GM18858 (cell line): Measurements from ENCODE around the gene RIPK3.
A peak's percentile ranks its signal among the peaks of the same experiment; 100 is the strongest.
"Not testable (repeated sequence)": the region's sequence is repeated elsewhere in the genome, so short reads cannot be mapped to it uniquely, and the experiment has no call there.

Experiments used
- ATAC-seq: cut with Tn5 transposase; IDR thresholded peaks from one replicate; pipeline ENCODE4 v1.9.1; 2021; ENCODE audit not compliant: unreplicated experiment

The RIPK3 gene

GRCh38 chr14:24348186-24348585, 8.4 kb upstream of the RIPK3 start:
- ATAC-seq = no peak

DNA sequence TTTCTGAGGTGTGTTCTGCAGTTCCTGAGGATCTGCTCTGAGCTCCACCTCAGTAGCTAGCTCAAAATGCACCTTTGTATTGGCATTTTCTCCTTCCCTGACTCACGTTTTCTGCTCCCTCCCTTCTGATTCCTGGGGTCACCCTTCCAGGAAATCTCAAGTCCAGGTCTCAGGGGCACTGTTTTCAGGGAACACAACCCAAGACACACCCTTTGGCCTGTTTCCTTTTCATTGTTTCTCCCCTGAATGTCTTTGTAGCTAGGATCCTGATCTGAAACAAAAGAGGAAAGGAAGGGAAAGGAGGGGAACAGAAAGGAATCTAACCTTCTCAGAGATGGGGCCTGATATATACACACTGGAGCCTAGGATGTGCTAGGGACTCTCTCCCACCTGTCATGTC, 7.3 kb upstream of the RIPK3 start:
- ATAC-seq = no peak

DNA sequence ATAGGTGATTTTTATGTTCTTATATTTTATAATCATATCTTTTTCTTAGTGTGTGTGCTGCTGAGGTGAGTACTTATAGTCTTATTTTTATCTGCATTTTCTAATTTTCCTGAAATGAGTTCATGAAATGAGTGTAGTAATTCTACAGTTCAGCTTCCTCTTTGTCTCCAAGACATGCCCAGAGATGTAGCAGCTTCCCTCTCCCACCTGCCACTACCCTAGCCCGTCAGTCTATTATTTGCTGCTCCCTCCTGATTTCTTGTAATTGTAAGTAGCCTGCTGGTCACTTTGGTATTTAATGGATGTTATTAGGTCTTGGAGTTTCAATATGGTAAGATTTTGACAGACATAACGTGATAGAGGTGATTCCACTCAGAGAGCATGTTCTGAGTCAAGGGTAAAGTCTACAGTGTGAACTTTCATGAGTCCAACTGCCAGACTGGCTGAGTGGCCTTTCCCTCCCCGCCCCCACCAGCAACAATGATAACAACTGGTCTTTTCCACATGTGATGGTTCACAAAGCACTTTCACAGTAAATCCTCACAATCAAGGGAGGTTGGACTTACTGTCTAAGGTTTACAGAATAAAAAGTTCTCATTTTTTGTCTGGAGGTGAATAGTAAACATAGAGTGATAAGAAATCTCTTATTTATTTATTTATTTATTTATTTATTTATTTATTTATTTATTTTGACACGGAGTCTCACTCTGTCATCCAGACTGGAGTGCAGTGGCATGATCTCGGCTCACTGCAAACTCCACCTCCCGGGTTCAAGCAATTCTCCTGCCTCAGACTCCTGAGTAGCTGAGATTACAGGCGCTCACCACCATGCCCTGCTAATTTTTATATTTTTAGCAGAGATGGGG, 4.2 kb upstream of the RIPK3 start:
- no peak for ATAC-seq

- no peak for ATAC-seq
Observed at GRCh38 chr14:24342889-24343288, 3.1 kb upstream of the RIPK3 start.

DNA sequence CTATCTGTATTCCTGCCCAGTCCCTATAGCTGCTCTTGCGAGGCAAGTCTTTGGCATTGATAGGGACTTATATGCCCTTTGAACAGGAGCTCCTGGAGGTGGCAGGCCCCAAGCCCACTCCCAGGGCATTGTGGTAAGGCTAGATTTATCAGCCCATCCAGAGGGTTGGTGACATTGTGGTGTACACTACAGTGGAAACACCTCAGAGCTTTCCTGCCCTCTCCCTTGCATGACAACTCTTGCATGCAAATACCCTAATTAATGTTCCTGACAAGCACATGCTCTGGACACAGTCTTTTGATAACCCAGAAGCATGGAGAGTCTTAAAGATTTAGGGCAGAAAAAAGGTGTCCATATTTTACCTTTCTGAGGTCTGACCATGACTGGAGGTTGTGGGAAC, 815 bp upstream of the RIPK3 start:
- no peak for ATAC-seq

- no peak for ATAC-seq
Observed at GRCh38 chr14:24338843-24339242, 948 bp downstream of the RIPK3 start.

DNA sequence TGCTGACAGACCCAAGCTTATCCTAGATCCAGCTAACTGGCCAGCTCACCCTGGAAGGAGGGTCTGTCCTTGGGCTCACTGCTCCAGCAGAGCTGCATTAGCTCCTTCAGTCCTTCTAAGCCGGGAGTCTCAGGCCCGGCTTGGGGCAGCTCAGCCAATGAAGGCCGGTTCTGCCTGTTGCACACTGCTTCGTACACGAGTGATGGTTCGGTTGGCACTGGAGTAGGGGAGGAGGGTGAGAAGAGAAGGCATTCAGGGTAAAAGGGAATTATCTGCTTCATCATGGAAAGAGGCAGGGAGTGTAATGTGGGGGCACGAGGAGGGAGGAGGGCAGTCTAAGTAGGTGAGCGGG, 2.0 kb downstream of the RIPK3 start:
- no peak for ATAC-seq

DNA sequence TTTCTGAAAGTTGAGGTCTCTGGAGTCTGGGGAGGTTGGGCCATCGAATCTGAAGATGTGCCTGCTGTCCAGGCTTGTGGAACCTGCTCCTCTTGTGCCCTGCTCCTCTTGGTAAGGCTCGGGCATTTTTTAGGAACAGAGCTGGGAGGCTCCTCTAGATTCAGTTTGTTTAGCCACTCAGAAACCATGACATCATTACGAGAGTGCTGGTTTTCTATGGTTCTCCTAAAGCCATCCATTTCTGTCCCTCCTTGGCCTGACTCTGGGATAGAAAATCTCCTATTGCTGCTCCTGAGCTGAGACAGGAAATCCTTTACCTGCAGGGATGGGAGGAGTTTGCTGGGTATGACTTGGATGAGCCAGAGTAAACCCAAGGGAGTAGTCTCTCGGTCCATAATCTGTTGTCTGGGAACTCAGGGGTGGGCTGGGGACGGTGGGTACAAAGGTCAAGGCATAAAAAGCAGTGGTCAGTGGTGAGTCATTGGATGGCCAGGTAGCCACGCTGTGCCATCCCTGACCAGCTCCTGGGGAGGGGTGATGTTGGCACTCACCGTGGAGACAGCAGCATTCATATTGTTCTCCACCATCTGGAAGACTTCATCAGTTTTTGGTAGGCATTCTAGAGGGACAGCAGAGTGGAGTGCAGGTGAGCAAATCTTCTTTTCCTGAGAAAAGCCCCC, 2.5 kb downstream of the RIPK3 start:
- ATAC-seq = no peak

- no peak for ATAC-seq
Observed at GRCh38 chr14:24335461-24336171, 4.2 kb downstream of the RIPK3 start.

DNA sequence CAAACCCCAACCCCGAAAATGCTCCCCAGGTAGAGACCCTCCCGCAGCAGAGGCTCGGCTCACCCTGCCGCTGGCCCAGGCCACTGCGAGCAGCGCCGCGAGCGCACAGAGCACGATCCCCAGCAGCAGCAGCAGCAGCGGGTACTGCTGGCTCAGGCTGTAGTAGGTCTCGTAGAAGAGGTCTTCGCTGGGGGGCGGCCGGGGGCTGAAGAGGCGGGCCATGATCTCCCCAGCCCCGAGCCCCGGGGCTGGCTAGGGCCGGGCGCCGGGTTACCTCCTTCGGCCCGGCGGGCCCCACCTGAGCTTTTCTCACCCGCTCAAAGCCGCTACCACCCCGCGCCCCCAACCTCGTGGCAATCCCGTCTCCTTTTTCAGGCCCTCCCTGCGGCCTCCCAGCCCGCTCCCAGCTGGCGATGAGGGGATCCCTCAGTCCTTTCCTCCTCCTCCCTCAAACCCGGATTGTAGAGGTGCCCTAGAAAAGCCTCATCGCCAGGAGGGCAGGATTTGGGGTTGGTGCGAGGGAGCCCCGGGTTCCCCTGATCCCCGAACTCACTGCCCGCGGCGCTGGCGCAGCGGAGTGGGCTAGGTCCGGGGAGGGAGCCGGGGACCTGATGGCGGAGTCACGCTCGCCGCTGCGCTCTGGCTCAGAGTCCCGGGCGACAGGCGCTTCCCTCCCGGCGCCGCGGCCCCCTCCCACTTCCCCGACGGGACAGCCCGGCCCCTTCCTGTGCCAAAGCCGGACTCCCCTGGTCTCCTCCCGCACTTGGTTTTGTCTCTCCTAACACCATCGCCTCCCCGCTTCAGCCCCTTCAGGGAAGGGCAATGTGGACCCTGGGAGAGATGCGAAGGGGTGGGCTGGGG, 5.1 kb downstream of the RIPK3 start, which contains the start of gene ADCY4:
Gene ADCY4, minus strand, starts transcription at position 641 of the 861 bp plus-strand sequence. Its CDS starts 419 bp downstream, at position 222.
- ATAC-seq = no peak

- ATAC-seq = peak; percentile 71
Observed at GRCh38 chr14:24332268-24332993, 7.4 kb downstream of the RIPK3 start.

DNA sequence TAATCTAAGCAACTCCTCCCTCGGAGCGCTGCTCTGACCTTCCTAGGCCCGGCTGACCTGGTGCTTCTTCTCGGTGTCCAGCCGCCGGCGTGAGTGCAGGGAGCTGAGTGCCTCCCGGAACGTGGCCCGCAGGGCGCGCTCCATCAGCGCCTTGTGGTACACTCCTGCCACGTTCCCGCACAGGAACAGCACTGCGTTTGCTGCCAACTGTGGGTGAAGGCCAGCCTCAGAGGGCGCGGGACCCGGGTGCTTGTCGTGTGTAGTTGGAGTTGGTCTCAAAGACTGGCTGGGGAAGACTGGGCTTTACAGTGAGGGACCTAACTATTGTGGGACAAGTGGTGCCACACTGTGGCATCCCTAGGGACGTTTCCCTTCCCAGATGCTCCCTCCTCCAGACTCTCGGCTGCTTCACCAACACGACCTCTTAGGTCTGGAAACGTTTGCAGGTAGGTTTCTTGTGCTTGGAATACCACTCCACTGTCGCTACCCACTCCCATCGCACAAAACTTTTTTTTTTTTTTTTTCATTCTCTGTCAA, 8.0 kb downstream of the RIPK3 start:
- ATAC-seq = no peak

DNA sequence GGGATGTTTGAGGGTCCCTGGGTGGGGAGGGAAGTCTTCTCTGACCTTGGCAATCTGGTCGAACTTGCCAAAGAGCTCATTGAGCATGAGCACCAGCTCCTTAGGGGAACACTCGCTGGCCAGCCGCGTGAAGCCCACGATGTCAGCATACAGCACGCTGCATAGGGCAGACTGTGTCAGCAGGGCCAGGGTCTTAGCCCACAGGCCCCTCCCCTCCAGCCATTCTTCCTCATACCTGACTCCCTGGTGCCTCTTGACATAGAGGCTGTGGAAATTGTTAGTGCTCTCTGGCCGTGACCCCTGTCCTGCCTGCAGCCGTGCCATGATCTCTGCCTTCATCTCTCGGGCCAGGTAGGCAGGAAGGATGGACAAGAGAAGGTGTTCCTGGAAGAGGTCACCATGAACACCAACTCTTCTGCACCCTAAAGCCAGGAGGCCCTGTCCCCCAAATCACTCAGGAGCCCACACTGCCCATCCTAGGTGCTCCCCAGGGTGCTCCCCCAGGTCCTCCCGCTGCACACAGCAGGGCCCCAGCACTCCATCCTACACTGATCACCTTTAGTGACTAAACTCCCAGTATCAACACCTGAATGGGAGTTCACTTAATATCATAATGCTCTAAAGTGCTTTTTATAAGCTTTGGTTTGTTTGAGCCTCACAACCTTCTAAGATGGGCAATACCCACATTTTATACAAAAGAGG, 8.7 kb downstream of the RIPK3 start:
- no peak for ATAC-seq

DNA sequence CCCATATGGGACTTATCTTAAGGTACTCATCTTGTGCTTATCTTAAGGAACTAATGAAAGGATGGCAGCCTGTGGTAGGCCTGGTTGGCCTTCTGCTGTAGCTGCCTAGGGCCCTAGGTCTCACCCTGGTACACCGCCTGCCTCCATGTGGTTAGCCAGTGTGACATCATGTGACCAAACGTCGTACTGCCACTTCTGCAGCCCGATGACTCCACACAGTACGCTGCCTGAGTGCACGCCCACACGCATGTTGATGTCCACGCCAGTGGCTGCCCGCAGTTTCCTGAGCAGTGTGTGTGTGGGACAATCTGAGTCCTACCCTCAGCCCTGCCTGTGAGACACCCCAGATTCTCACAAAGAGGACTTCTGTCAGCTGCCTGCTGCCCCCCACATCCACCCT, 10.1 kb downstream of the RIPK3 start:
- ATAC-seq = no peak

DNA sequence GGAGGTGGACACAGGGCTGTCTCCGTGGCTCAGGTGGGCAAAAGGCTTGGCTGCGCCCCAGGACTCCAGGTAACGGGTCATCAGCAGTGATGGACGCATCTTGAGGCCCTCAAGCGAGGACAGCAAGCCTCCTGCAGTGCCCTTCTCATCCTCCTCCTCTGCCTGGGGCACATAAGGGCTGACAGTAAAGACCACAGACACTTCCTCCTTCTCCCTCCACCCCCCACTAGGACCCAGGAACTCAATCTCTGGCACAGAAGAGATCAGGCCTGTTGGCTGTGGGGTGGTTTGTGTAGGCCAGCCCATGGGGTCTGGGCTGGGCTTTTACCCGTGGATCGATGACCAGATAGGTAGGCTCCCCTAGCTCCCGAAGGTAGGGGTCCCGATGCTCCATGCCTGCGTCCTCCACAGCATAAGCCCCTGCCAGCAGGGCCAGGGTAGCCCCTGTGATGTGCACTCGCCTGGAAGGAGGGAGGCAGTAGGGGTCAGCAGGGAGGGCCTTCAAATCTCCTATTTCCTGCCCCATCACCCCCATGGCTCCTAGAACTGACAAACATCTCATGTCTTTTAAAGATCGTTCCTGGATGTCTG, 10.6 kb downstream of the RIPK3 start:
- no peak for ATAC-seq

DNA sequence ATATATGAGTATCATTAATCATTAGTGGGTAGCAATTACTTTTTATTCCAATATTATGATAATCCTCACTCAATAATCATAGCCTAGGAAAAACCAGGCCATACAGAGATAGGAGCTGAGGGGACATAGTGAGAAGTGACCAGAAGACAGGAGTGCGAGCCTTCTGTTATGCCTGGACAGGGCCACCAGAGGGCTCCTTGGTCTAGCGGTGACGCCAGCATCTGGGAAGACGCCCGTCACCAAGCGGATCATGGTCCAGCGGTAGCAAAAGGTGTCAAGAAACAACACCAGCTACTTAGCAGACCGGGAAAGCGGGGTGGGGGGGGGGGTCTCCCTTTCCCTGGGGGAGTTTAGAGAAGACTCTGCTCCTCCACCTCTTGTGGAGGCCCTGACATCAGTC, 11.9 kb downstream of the RIPK3 start:
- ATAC-seq = not testable (repeated sequence)

GRCh38 chr14:24327303-24327702, 12.5 kb downstream of the RIPK3 start:
- no peak for ATAC-seq

GRCh38 chr14:24325963-24326362, 13.8 kb downstream of the RIPK3 start:
- no peak for ATAC-seq

DNA sequence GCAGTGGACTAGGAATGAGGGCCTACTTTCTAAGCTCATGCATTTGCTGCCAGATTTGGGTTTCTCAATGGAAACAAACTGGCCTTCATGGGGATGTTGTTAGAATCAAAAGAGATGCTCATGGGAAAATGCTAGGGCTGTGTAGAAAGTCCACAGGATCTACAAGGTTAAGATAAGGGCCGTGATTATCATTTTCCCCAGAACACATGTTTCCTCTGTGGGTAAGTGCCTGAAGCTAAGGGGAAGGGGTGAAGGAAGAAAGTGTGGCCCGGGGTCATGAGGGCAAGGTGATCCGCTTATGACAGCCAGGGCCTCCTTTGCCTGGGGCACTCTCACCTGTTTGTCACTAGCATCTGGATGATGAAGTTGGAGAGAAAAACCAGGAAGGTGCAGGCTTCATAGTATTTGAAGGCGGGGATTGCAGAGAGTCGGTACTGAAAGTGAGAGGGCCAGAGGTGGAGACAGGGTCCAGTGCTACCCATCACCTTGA, 14.7 kb downstream of the RIPK3 start:
- no peak for ATAC-seq
